Astrocyte (in vitro differentiated cells and primary cell): ENCODE results near the gene GFOD1. TPM values are rescaled to one million over a fixed set of nuclear protein-coding genes. Genes with fewer than 3 reads are reported as not detected.

Experiments used
- DNase-seq: peaks from one replicate; pipeline ENCODE4 v3.0.0-alpha.2; 2010; ENCODE audit warnings: low read depth
- FAIRE-seq: peaks from 2 replicates; lab custom pipeline; 2011; peaks lifted over from hg19 to GRCh38; lab: Jason Lieb, UNC
- H2AFZ ChIP-seq: 2 replicates; pipeline ENCODE4 v1.6.0; 2012; ENCODE audit warnings: low read depth, low read length, inconsistent platforms
- H3K27ac ChIP-seq: 2 replicates; pipeline ENCODE4 v1.5.1; 2011; ENCODE audit warnings: low read depth, low read length, inconsistent platforms
- H3K27me3 ChIP-seq: 2 replicates; pipeline ENCODE4 v1.6.0; 2011; ENCODE audit warnings: low read length, inconsistent platforms; ENCODE audit not compliant: insufficient read depth
- H3K36me3 ChIP-seq: 2 replicates; pipeline ENCODE4 v1.5.1; 2011; ENCODE audit warnings: low read length, inconsistent platforms; ENCODE audit not compliant: insufficient read depth
- H3K4me1 ChIP-seq: 2 replicates; pipeline ENCODE4 v1.5.1; 2011; ENCODE audit warnings: low read length, inconsistent platforms; ENCODE audit not compliant: insufficient read depth
- H3K4me2 ChIP-seq: 2 replicates; pipeline ENCODE4 v1.6.0; 2012; ENCODE audit warnings: low read length, inconsistent platforms
- H3K4me3 ChIP-seq: 2 replicates; pipeline ENCODE4 v1.5.1; 2011; ENCODE audit warnings: low read depth, mild to moderate bottlenecking, low read length, inconsistent platforms; ENCODE audit not compliant: insufficient read depth
- H3K79me2 ChIP-seq: 2 replicates; pipeline ENCODE4 v1.6.0; 2012; ENCODE audit warnings: mild to moderate bottlenecking, low read length, inconsistent platforms; ENCODE audit not compliant: insufficient read depth
- H3K9ac ChIP-seq: 2 replicates; pipeline ENCODE4 v1.6.0; 2012; ENCODE audit warnings: mild to moderate bottlenecking, low read length, inconsistent platforms
- H3K9me3 ChIP-seq: 2 replicates; pipeline ENCODE4 v1.5.1; 2012; ENCODE audit warnings: low read depth, mild to moderate bottlenecking, low read length, inconsistent platforms; ENCODE audit not compliant: insufficient read depth
- H4K20me1 ChIP-seq: 2 replicates; pipeline ENCODE4 v1.6.0; 2012; ENCODE audit warnings: low read length, inconsistent platforms; ENCODE audit not compliant: insufficient read depth
- H3K27ac Mint-ChIP-seq: one replicate; pipeline ENCODE4 v1.8.0; 2021; ENCODE audit warnings: mild to moderate bottlenecking, mixed read lengths; ENCODE audit not compliant: unreplicated experiment
- H3K27me3 Mint-ChIP-seq: one replicate; pipeline ENCODE4 v1.8.0; 2021; ENCODE audit warnings: low read depth, mixed read lengths; ENCODE audit not compliant: unreplicated experiment
- H3K36me3 Mint-ChIP-seq: one replicate; pipeline ENCODE4 v1.8.0; 2021; ENCODE audit warnings: low read depth, mixed read lengths; ENCODE audit not compliant: unreplicated experiment
- H3K4me1 Mint-ChIP-seq: one replicate; pipeline ENCODE4 v1.8.0; 2021; ENCODE audit warnings: low read depth, mixed read lengths; ENCODE audit not compliant: unreplicated experiment
- H3K4me3 Mint-ChIP-seq: one replicate; pipeline ENCODE4 v1.8.0; 2021; ENCODE audit warnings: mild to moderate bottlenecking, moderate library complexity, mixed read lengths; ENCODE audit not compliant: unreplicated experiment
- H3K9me3 Mint-ChIP-seq: one replicate; pipeline ENCODE4 v1.8.0; 2021; ENCODE audit warnings: mild to moderate bottlenecking, mixed read lengths; ENCODE audit not compliant: unreplicated experiment
- CTCF ChIP-seq: IDR thresholded peaks from 2 replicates; pipeline ENCODE4 v1.5.1; 2011; ENCODE audit warnings: low read depth, mild to moderate bottlenecking, inconsistent platforms, low read length, moderate library complexity; ENCODE audit not compliant: insufficient read depth
- EZH2 ChIP-seq: IDR thresholded peaks from 2 replicates; pipeline ENCODE4 v1.6.1; 2012; ENCODE audit warnings: mild to moderate bottlenecking, low read length, inconsistent platforms; ENCODE audit not compliant: insufficient read depth
- total RNA-seq: library from RNA; stranded (reverse); gene quantifications from 2 replicates; pipeline ENCODE4 v1.2.1, GENCODE V29; 2021

The GFOD1 gene
- total RNA-seq, 1 donor from 2014 or later: 10.8 TPM

- Mint-ChIP-seq H3K4me3 (no peak overlapping the region), H3K36me3 (peaks cover 14% of the 10 kb centered on the region), H3K4me1 (peaks cover 7% of the 10 kb centered on the region), H3K9me3 (no peaks in the 10 kb centered on the region), H3K27me3 (no peaks in the 10 kb centered on the region), H3K27ac (no peak overlapping the region)
- Histone ChIP-seq H3K9me3 (no peaks in the 10 kb centered on the region), H3K27ac (no peak overlapping the region), H3K36me3 (peaks cover 30% of the 10 kb centered on the region), H4K20me1 (no peaks in the 10 kb centered on the region), H3K9ac (no peak overlapping the region), H2AFZ (no peak overlapping the region), H3K27me3 (no peaks in the 10 kb centered on the region), H3K79me2 (no peaks in the 10 kb centered on the region), H3K4me2 (no peak overlapping the region), H3K4me3 (no peak overlapping the region), H3K4me1 (no peaks in the 10 kb centered on the region)
- no peak for FAIRE-seq
- no peak for DNase-seq
- TF ChIP-seq EZH2: no peak
These were observed 176.2 kb downstream of the GFOD1 start for GRCh38 chr6:13311155-13311554.

- H3K27me3 ChIP-seq: no peaks in the 10 kb centered on the region
- H3K27ac ChIP-seq: no peak overlapping the region
- no peak overlapping the region for H3K27ac Mint-ChIP-seq
- FAIRE-seq (no peak), DNase-seq (no peak)
- H3K4me3 Mint-ChIP-seq: no peak overlapping the region
- H3K36me3 Mint-ChIP-seq: peaks cover 12% of the 10 kb centered on the region
- no peaks in the 10 kb centered on the region for H3K9me3 ChIP-seq
- H4K20me1 ChIP-seq: no peaks in the 10 kb centered on the region
- H3K4me3 ChIP-seq: no peak overlapping the region
- no peak overlapping the region for H2AFZ ChIP-seq
- no peaks in the 10 kb centered on the region for H3K27me3 Mint-ChIP-seq
- no peaks in the 10 kb centered on the region for H3K9me3 Mint-ChIP-seq
- H3K4me2 ChIP-seq: no peak overlapping the region
- TF ChIP-seq EZH2 (no peak), CTCF (no peak)
- peaks cover 26% of the 10 kb centered on the region for H3K36me3 ChIP-seq
- peaks cover 18% of the 10 kb centered on the region for H3K4me1 Mint-ChIP-seq
- no peak overlapping the region for H3K9ac ChIP-seq
- peaks cover 19% of the 10 kb centered on the region for H3K4me1 ChIP-seq
- no peaks in the 10 kb centered on the region for H3K79me2 ChIP-seq
These were observed 179.1 kb downstream of the GFOD1 start for GRCh38 chr6:13308332-13308731.

Other genes with a start within 250 kb of the GFOD1 start
- gene TBC1D7, start 159.1 kb downstream of the GFOD1 start, total RNA-seq: 27.2 and 27.9 TPM in 2 replicates
- 8.6 and 10.3 TPM in 2 replicates for gene SIRT5, start 87.0 kb upstream of the GFOD1 start, total RNA-seq
- gene NOL7, start 127.7 kb upstream of the GFOD1 start, total RNA-seq: 62.0 and 63.7 TPM in 2 replicates
- 42.1 and 43.7 TPM in 2 replicates for gene RANBP9, start 224.2 kb upstream of the GFOD1 start, total RNA-seq